HG03280 (cell line): ENCODE results near the gene SNRPN.
"Not testable (repeated sequence)": the region's sequence is repeated elsewhere in the genome, so short reads cannot be mapped to it uniquely, and the experiment has no call there.

Experiments
- ATAC-seq: cut with Tn5 transposase; IDR thresholded peaks from one replicate; pipeline ENCODE4 v1.9.1; 2021; ENCODE audit warnings: mild to moderate bottlenecking, moderate library complexity; ENCODE audit not compliant: unreplicated experiment

The SNRPN gene

DNA sequence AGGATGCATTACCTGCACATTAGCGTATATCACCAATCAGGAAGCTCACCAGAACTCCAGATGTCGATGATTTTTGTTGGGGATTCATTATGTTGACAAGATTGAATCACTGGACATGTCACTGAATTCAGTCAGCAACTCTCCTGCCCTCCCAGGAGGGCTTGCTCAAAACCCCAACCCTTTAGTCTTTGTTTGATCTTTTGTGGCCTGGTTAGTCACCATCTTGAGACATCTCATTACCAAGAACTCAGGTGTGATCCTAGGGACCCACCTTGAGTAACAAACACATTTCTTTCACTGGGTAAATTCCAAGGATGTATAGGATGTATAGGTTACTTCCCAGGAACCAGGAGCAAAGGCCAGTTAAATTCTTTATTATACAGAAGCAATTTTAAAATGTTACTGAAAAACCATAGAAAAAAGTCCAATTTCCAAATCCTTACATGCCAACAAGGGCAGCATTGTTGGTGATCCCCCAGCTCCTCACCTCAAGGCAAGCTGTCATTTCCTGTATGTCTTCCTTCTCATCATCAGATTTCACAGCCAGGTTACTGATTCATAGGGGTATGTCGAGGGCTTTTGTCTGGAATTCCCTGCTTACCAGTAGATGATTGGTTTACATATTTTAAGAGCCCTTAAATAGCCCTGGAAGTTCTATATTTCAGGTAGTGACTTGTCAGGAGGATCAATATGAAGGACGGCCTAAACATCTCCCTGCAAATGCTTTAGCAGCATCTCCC lies 11.7 kb downstream of the SNRPN start:
- ATAC-seq: no peak

DNA sequence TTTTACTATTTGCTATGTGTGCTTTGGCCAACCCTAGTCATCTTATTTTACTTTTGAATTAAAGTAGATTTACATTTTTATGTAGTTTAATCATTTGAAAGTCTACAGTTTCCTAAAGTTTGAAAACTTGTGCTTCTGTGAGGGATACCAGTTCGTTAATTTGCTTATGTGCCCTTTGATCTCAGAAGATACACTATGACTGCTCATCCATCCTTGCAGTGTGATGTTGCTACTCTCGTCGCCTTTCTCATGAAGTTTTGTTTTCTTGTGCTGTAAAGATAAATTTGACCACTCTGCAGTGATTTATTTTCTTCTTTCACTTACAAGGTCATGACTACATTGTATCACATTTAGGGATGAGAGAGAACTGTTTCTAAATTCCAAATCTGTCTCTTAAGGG lies 16.3 kb downstream of the SNRPN start:
- ATAC-seq: no peak

GRCh38 chr15:24971772-24972171 lies 17.0 kb downstream of the SNRPN start:
- ATAC-seq: no peak

GRCh38 chr15:24972707-24973106 lies 17.9 kb downstream of the SNRPN start:
- ATAC-seq: not testable (repeated sequence)

GRCh38 chr15:24976932-24977331 lies 22.1 kb downstream of the SNRPN start:
- ATAC-seq: no peak

DNA sequence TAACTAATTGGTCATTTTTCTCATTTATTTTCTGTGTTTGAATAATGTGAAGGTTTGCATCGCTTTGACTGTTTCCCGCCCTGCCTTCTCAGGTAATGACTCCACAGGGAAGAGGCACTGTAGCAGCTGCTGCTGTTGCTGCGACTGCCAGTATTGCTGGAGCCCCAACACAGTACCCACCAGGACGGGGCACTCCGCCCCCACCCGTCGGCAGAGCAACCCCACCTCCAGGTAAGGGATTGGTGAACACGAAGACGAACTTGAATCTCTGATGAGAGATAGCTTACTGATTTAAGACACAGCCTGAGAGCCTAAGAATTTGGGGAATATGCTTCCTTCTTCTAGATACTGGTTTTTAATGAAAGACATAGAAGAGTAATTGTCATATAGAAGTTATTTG lies 22.9 kb downstream of the SNRPN start:
- no peak for ATAC-seq

- ATAC-seq: no peak
Observed at GRCh38 chr15:24985224-24985623, 30.4 kb downstream of the SNRPN start.

DNA sequence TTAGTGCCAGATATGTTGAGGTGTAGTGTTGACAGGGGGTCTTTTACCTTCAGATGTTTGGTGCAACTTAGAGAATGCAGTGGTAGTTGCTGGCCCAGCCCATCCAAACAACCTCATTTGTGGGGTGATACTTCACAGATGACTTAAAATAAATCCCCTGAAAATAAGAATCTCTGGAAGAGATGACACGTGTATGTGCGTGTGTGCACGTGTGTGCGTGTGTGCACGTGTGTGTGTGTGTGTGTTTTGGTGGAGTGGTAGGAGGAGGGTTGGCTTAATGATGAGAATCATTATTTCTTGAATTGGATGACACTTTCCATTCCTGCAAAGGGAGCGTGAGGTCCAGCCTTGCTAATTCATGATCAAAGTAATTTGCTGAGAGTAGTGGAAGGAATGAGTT lies 31.9 kb downstream of the SNRPN start:
- ATAC-seq: no peak

GRCh38 chr15:25019434-25019833 lies 64.6 kb downstream of the SNRPN start:
- no peak for ATAC-seq

DNA sequence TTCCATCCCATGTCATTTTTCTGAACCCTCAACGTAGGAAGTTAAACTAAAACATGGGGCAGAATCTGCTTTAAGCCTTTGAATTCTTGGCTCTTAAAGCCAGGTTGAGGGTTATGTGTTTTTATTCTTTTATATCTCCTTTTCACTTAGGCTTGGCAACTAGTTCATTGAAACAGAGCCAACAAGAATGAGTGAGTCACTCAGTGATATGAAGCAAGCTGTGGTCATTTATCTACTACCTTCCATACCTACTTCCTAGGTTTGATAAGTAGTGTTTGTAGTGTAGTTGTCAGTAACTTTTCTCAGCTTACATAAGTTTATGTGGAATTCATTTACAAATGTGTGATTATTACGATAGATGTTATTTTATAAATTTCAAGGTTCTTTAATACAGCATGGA lies 67.4 kb downstream of the SNRPN start:
- ATAC-seq: no peak
